Endothelial cell (in vitro differentiated cells): ENCODE data around the gene TADA3. TPM values are rescaled to one million over a fixed set of nuclear protein-coding genes. Genes with fewer than 3 reads are reported as not detected.

Experiments
- DNase-seq: peaks from one replicate; pipeline ENCODE4 v3.0.0; 2021; ENCODE audit warnings: low spot score
- H3K27ac Mint-ChIP-seq: one replicate; pipeline ENCODE4 v1.8.0; 2021; ENCODE audit warnings: mixed read lengths, inconsistent platforms; ENCODE audit not compliant: unreplicated experiment
- H3K27me3 Mint-ChIP-seq: one replicate; pipeline ENCODE4 v1.8.0; 2021; ENCODE audit warnings: mild to moderate bottlenecking, moderate library complexity, mixed read lengths, inconsistent platforms; ENCODE audit not compliant: unreplicated experiment
- H3K36me3 Mint-ChIP-seq: one replicate; pipeline ENCODE4 v1.8.0; 2021; ENCODE audit warnings: mild to moderate bottlenecking, low read depth, mixed read lengths, inconsistent platforms; ENCODE audit not compliant: unreplicated experiment
- H3K4me1 Mint-ChIP-seq: one replicate; pipeline ENCODE4 v1.8.0; 2021; ENCODE audit warnings: mild to moderate bottlenecking, mixed read lengths, inconsistent platforms; ENCODE audit not compliant: unreplicated experiment
- H3K4me3 Mint-ChIP-seq: one replicate; pipeline ENCODE4 v1.8.0; 2021; ENCODE audit warnings: mild to moderate bottlenecking, mixed read lengths, inconsistent platforms; ENCODE audit not compliant: unreplicated experiment
- H3K9me3 Mint-ChIP-seq: one replicate; pipeline ENCODE4 v1.8.0; 2021; ENCODE audit warnings: mixed read lengths, inconsistent platforms; ENCODE audit not compliant: unreplicated experiment
- total RNA-seq: library from RNA; stranded (reverse); fragmentation: NEBNext Ultra II Directional; extraction: Animal tissue kit (Norgen Biotek cat#: 25700); gene quantifications from one replicate; pipeline ENCODE4 v1.2.1, GENCODE V29; 2021; ENCODE audit not compliant: unreplicated experiment
- TF ChIP-seq, protein P1 (sequence below): fragments of 200-600 bp; sonication (generic); IDR thresholded peaks from one replicate; pipeline ENCODE4 v1.5.0; 2021; ENCODE audit warnings: antibody characterized with exemption; ENCODE audit not compliant: unreplicated experiment

TADA3 gene
- total RNA-seq, 1 donor from 2014 or later: 35.4 TPM

DNA sequence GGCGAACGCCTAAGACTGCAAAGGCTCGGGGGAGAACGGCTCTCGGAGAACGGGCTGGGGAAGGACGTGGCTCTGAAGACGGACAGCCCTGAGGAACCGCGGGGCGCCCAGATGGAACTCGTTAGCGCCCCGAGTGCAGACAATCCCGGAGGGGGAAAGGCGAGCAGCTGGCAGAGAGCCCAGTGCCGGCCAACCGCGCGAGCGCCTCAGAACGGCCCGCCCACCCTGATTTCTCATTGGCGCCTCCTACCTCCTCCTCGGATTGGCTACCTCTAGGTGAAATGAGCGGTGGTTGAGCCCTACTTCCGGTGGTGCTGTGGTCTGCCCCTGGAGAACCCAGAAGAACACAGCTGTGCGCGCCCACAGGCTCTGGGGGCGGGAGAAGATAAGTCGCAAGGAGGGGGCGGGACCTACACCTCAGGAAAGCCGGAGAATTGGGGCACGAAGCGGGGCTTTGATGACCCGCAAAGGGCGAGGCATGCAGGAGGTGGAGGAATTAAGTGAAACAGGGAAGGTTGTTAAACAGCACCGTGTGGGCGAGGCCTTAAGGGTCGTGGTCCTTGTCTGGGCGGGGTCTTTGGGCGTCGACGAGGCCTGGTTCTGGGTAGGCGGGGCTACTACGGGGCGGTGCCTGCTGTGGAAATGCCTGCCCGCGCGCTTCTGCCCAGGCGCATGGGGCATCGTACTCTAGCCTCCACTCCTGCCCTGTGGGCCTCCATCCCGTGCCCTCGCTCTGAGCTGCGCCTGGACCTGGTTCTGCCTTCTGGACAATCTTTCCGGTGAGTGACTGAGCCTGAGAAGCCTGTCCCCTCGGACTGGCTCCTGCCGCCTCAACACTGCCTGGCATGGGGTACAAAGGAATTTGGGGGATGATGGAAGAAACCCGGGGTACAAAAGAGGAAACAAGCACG, 42.4 kb downstream of the TADA3 start, which contains the start of gene OGG1:
TSS of gene OGG1 (plus strand) at position 308 of the 911 bp plus-strand sequence. CDS start at position 643, 335 bp downstream.
- Mint-ChIP-seq H3K36me3 (peaks cover 34% of the 10 kb centered on the region), H3K4me1 (peaks cover 31% of the 10 kb centered on the region), H3K9me3 (no peaks in the 10 kb centered on the region), H3K27ac (peak within 1 kb of the TSS; percentile 95), H3K4me3 (peak within 1 kb of the TSS; percentile 98), H3K27me3 (peaks cover 19% of the 10 kb centered on the region)
- peak; percentile 90 for DNase-seq
- TF ChIP-seq, protein P1, sequence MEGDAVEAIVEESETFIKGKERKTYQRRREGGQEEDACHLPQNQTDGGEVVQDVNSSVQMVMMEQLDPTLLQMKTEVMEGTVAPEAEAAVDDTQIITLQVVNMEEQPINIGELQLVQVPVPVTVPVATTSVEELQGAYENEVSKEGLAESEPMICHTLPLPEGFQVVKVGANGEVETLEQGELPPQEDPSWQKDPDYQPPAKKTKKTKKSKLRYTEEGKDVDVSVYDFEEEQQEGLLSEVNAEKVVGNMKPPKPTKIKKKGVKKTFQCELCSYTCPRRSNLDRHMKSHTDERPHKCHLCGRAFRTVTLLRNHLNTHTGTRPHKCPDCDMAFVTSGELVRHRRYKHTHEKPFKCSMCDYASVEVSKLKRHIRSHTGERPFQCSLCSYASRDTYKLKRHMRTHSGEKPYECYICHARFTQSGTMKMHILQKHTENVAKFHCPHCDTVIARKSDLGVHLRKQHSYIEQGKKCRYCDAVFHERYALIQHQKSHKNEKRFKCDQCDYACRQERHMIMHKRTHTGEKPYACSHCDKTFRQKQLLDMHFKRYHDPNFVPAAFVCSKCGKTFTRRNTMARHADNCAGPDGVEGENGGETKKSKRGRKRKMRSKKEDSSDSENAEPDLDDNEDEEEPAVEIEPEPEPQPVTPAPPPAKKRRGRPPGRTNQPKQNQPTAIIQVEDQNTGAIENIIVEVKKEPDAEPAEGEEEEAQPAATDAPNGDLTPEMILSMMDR: no peak

DNA sequence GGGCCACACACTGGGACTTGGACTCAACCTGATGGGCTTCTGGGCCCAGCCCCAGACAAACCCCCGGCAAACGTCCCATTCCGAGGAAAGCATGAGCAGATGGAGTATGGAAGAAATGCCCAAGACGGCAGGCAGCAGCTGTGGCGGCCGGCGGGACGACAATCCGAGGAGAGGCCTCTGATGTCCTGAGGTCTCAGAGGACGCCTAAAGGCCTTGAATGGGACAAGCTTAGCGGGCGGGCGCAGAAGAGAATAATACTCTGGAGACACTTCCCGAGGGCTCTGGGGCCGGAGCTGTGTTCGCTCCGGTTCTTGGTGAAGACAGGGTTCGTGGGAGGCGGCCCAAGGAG, 43.0 kb downstream of the TADA3 start:
- no peak for DNase-seq
- peak overlapping the region; percentile 42 for H3K27ac Mint-ChIP-seq
- peak overlapping the region; percentile 98 for H3K4me3 Mint-ChIP-seq
- peaks cover 17% of the 10 kb centered on the region for H3K27me3 Mint-ChIP-seq
- peaks cover 25% of the 10 kb centered on the region for H3K4me1 Mint-ChIP-seq
- peaks cover 39% of the 10 kb centered on the region for H3K36me3 Mint-ChIP-seq
- no peaks in the 10 kb centered on the region for H3K9me3 Mint-ChIP-seq
- TF ChIP-seq, protein P1: no peak

DNA sequence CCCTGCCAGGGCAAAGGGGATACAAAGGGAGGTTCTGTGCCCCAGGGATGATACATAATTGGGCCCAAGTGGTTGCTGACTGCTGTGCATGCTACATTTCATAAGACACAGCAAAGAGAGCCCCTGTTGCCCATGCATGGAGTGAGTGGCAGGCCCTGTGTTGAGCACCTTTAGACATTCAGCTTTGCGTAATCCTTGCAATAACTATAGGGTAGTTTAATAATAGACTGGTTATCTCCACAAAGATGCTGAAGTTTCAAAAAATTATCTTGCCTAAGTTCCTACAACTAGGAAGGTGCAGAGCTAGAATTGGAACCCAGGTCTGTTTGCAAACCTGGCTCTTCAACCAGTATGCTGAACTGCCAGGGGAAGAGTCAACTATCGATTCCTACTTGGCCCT, 44.2 kb downstream of the TADA3 start:
- Mint-ChIP-seq H3K4me3 (no peak overlapping the region), H3K27me3 (peaks cover 15% of the 10 kb centered on the region), H3K9me3 (no peaks in the 10 kb centered on the region), H3K27ac (peak overlapping the region; percentile 48), H3K4me1 (peaks cover 23% of the 10 kb centered on the region), H3K36me3 (peaks cover 43% of the 10 kb centered on the region)
- TF ChIP-seq, protein P1: no peak
- DNase-seq: no peak

DNA sequence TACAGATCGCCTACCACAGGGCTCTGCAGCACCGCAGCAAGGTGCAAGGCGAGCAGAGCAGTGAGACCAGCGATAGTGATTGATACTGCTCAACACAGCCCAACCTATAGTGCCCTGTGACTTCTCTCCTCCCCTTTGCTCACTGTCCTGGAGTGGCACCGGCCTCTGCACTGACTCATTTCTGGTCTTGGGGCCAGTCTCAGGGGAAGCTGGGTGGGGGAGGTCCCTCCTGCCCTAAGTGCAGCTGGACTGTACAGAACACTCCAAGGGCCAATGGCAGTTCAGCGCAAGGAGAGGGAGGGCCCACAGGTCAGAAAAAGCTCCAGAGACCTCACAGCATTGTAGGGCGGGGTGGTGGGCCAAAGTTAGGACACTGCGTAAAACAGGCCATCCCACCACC, 45.0 kb downstream of the TADA3 start:
- H3K9me3 Mint-ChIP-seq: no peaks in the 10 kb centered on the region
- peaks cover 23% of the 10 kb centered on the region for H3K4me1 Mint-ChIP-seq
- DNase-seq: no peak
- H3K36me3 Mint-ChIP-seq: peaks cover 49% of the 10 kb centered on the region
- TF ChIP-seq, protein P1: no peak
- peak overlapping the region; percentile 47 for H3K4me3 Mint-ChIP-seq
- H3K27ac Mint-ChIP-seq: no peak overlapping the region
- H3K27me3 Mint-ChIP-seq: peaks cover 15% of the 10 kb centered on the region

DNA sequence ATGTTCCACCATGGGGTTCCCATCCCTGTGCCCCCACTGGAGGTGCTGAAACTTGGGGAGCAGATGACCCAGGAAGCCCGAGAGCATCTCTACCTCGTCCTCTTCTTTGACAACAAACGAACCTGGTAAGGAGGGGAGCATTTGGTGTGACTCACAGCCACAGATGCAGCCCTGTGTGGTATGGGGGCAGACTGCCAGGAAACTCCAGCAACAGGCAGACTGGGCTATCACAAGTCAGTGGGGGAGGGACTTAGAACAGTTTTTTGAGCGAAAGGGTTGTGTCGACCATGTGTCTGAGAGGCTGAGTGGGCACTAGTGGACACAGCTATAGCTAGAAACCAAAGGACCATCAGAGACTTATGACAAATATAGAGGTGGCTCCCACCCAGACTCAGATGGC, 45.9 kb downstream of the TADA3 start:
- no peak for DNase-seq
- TF ChIP-seq, protein P1: no peak
- H3K9me3 Mint-ChIP-seq: no peaks in the 10 kb centered on the region
- peaks cover 11% of the 10 kb centered on the region for H3K27me3 Mint-ChIP-seq
- peak overlapping the region; percentile 83 for H3K4me3 Mint-ChIP-seq
- peaks cover 19% of the 10 kb centered on the region for H3K4me1 Mint-ChIP-seq
- peaks cover 48% of the 10 kb centered on the region for H3K36me3 Mint-ChIP-seq
- H3K27ac Mint-ChIP-seq: no peak overlapping the region
